GM21576 (cell line): ENCODE data around the gene PIANP.
A peak's percentile ranks its signal among the peaks of the same experiment; 100 is the strongest.
"Not testable (repeated sequence)": the region's sequence is repeated elsewhere in the genome, so short reads cannot be mapped to it uniquely, and the experiment has no call there.

Experiments used
- ATAC-seq: cut with Tn5 transposase; IDR thresholded peaks from one replicate; pipeline ENCODE4 v1.9.1; 2021; ENCODE audit warnings: mild to moderate bottlenecking, moderate library complexity; ENCODE audit not compliant: unreplicated experiment

The PIANP gene, protein sequence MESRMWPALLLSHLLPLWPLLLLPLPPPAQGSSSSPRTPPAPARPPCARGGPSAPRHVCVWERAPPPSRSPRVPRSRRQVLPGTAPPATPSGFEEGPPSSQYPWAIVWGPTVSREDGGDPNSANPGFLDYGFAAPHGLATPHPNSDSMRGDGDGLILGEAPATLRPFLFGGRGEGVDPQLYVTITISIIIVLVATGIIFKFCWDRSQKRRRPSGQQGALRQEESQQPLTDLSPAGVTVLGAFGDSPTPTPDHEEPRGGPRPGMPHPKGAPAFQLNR

DNA sequence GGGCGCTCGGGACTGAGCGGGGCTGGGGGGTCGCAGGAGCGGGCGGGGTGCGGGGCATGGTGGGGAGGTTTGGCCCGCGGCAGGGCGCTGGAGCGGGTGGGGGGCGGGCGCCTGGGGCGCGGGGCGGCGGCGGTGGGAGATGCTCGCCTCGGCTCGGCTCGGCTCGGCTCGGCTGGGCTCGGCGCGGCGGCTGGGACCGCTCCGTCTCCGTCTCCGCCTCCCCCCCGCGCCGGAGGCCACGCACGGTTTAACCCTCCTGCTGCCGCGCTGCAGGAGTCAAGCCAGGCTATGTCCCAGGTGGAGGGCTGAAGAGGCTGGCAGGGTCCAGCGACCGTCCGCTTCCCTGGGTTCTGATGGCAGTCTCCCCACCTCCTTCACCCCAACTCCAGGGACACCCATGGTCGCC lies at the start of gene PIANP:
Gene PIANP, minus strand, starts transcription at position 170 of the 406 bp plus-strand sequence. CDS start 2,754 bp downstream, outside the sequence.
- ATAC-seq = no peak

DNA sequence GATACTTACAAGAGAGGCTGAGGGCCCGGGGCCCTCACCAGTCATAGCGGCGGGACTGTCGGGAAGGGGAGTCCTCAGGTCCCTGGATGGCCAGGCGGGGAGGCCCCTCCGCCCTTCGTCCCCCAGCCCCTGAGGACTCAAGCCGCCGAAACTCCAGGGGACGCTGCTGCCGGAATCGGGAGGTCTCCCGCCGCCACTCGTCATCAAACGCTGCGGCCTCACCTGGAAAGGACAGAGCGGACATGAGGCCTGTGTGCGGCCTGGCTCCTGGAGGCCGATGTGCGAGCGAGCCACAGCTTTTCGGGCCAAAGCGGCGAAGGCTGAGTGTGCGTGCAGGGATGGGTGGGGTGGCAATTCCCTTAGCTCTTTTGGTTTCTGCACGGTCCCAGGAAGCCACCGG lies 48.1 kb upstream of the PIANP start:
- no peak for ATAC-seq

DNA sequence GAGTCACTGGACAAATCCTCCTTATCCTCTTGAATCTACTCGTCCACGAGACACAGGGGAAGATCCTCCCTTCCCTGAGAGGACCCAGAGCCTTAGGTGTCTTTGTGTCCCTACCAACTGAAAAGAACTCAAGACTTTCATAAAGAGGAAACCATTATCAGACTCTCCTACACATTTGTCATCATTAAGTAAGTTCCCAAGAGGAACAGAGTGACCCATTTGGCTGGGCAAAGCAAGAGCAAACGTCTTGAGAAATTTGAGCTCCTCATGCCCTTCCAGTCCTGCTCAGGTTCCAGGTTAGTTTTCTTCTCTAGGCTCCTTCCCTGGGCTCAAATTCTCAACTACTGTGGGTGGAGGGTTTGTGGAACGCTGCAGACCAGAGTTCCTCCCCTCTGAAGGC lies 46.6 kb upstream of the PIANP start:
- ATAC-seq = no peak

DNA sequence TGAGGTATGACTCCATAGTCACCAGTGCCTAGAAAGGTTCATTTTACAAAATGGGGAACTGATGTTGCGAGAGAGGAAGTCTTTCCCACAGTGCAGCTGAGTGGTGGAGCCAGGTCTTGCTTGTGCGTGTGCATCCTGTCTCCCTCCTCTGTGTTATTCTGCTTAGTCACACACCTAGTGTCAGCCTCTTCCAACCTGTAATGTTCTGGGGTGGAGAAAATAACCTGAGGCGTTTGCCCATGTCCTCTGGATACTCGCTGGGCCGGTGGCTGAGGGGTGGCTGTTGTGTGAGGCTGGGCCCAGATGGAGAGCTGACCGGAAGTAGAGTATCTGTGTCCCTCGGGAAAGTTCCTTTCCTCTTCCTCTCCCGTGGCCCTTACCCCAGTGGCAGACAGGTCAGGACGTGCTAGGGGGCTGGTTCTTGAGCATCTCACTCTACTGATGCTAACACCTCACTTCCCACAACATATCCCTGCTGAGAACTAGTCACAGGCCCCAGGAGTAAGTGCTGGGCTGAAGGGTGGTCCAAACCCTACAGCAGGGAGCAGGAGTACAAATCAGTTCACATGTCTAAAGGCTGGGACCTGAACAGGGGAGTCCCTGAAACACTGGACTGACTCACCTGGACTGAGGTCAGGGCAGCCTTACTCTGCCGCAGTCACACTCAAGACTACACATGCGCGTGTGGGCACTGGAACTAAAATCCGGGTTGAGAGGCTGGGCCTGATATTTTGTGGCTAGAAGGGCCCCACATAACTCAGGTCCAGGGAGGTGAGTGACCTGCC lies 45.3 kb upstream of the PIANP start:
- ATAC-seq = no peak

DNA sequence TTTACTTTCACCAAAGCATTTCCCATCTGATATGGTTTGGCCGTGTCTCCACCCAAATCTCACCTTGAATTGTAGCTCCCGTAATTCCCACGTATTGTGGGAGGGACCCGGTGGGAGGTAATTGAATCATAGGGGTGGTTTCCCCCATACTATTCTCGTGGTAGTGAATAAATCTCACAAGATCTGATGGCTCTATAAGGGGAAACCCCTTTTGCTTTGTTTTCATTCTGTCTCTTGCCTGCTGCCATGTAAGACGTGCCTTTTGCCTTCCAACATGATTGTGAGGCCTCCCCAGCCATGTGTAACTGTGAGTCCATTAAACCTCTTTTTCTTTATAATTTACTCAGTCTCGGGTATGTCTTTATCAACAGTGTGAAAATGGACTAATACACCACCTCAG lies 42.7 kb upstream of the PIANP start:
- not testable (repeated sequence) for ATAC-seq

DNA sequence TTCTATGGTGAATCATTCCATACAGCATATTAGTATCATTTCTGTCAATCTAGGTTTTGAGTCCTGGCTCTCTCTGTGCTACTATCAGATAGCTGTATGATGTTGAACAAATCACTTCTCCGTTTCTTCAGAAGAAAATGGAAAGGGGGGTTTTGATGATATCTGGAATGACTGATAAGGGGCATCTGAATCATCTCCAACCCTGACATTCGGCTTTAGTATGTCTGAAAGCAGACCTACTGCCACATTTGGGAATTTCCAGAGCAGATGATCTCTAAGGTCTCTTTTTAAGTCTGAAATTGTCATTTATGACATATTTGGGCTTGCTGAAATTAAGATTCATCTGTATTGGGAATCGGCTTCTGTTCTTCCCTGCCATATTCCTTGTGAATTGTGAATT lies 42.2 kb upstream of the PIANP start:
- no peak for ATAC-seq

DNA sequence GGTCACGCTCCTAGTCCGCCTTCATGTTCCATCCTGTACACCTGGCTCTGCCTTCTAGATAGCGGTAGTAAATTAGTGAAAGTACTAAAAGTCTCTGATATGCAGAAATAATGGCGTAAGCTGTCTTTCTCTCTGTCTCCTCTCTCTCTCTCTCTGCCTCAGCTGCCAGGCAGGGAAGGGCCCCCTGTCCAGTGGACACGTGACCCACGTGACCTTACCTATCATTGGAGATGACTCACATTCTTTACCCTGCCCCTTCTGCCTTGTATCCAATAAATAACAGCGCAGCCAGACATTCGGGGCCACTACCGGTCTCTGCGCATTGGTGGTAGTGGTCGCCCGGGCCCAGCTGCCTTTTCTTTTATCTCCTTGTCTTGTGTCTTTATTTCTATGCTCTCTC lies 41.5 kb upstream of the PIANP start:
- not testable (repeated sequence) for ATAC-seq

DNA sequence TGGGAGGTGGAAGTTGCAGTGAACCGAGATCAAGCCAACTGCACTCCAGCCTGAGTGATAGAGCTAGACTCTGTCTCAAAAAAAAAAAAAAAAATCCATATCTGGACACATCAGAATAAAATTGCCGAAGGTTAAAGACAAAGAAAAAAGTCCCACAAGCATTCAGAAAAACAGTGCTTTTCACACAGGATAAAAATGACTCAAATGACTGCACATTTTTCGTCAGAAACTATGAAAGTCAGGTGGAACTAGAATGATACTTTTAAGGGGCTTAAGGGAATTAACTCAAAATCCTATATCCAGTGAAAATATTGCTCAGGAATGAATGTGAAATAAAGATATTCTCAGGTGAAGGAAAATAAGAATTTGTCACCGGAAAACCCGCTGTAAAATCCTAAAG lies 36.1 kb upstream of the PIANP start:
- no peak for ATAC-seq

DNA sequence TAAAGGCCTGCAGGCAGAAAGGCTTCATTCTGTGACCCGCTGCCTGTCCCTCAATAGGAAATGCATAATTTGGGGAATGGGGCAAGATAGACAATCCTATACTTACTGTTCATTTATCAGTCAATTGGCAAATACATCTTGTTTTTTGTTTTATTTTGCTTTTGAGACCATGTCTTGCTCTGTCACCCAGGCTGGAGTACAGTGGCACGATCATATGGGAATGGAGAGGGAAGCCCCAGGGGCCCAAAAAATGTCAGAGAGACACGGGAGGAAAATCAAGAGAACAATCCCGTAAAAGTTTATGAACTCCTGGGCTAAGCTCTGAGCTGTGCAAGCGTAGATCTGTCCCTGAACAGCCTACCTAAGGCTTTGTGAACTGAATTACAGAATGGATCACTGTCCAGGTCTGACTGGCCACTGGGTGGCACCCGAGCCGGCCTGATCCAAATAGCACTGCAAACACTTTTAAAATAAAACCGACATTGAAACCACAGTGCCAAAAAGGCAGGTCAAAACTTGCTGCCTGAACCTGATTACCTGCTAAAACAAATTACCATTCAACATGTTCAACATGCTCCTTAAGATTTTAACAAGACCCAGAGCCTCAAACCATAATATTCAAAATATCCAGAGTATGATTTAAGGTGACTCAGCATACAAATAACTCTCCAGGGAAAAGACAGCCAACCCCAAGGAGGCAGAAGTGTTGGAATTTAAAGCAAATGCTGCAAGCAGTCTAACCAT lies 35.0 kb upstream of the PIANP start:
- ATAC-seq = no peak

DNA sequence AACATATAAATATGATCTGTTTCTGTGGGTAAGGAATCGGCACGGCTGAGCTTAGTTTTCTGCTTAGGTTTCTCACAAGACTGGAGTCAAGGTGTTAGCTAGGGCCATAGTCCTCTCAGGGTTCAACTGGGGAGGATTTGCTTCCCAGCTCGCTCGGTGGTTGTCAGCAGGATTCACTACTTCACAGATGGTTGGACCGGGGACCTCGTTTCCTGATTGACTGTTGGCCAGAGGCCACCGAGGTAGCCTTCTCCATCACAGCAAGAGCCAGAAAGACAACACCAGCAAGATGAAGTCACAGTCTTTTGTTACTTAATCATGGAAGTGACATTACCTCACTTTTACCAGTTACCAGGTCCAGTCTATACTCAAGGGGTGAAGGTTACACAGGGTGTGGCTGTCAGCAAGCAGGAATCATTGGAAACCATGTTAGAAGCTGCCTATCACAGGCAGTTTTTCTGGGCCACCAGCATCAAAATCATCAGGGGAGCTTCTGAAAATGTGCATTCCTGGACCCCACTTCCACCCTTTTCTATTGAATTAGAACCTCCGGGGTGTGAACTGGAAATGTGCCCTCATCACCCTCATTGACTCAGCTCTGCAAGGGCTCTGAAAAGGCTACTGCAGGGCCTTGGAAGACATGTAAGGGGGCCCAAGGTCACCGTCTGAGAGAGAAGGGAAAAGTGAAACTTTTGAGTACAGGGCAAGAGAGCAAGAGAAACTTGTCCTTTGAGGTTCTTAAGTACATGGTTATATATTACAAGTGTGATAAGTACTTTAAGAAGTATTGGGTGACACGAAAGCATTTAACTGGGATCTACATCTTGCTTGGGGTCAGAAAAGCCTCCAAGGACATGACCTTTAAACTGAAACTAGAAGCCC lies 34.1 kb upstream of the PIANP start:
- ATAC-seq = no peak

DNA sequence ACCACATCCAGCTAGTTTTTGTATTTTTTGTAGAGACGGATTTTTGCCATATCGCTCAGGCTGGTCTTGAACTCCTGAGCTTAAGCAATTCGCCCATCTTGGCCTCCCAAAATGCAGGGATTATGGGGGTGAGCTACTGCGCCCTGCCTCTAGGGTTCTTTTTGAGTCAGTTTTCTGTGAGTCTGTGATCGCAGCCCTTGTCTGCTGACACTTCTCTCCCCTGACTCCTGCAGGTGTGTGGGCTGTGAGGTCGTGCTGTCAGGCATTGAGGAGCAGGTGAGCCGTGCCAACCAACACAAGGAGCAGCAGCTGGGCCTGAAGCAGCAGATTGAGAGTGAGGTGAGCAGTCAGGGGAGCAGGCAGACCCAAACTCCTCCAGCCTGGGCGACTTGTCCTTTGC lies 29.6 kb upstream of the PIANP start:
- ATAC-seq = no peak

DNA sequence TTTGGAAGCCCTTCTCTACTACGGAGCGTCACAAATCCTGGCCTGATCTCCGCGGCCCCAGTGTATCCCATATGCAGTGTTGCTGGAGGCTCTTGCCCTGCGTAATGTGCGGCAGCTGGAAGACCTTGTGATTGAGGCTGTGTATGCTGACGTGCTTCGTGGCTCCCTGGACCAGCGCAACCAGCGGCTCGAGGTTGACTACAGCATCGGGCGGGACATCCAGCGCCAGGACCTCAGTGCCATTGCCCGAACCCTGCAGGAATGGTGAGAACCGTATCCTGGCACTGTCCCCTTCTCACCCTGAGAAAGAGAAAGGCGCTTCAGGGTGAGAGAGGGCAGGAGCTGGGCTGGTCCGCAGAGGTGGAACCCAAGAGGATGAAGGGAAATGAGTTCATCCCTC lies 28.6 kb upstream of the PIANP start:
- ATAC-seq = no peak

DNA sequence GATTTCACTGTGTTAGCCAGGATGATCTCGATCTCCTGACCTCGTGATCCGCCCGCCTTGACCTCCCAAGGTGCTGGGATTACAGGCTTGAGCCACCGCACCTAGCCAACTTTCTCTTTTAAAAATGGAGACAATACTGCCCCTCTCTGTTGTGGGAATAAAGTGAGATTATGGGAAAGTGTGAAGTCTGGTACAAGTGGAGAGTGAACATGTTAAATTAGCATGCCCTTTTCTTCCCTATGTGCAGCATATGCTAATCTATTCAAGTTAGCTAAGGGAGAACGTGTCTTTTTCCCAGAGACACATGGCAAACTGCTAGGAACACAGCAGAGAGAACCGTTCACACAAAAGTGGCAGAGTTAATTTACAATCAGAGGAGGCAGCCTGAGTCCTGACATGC lies 24.7 kb upstream of the PIANP start:
- ATAC-seq = no peak

DNA sequence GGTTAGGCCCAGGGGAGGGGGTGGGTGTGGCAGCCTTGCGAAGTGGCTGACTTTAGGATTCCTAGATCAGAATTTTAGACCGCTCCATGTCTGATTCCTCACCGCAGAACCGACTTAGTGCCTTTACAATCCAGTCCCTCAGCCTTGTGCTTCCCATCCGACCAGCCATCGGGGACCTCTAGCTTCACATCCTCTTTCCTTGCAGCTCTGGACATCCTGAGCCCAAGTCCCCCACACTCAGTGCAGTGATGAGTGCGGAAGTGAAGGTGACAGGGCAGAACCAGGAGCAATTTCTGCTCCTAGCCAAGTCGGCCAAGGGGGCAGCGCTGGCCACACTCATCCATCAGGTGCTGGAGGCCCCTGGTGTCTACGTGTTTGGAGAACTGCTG lies 23.8 kb upstream of the PIANP start:
- peak; percentile 28 for ATAC-seq

DNA sequence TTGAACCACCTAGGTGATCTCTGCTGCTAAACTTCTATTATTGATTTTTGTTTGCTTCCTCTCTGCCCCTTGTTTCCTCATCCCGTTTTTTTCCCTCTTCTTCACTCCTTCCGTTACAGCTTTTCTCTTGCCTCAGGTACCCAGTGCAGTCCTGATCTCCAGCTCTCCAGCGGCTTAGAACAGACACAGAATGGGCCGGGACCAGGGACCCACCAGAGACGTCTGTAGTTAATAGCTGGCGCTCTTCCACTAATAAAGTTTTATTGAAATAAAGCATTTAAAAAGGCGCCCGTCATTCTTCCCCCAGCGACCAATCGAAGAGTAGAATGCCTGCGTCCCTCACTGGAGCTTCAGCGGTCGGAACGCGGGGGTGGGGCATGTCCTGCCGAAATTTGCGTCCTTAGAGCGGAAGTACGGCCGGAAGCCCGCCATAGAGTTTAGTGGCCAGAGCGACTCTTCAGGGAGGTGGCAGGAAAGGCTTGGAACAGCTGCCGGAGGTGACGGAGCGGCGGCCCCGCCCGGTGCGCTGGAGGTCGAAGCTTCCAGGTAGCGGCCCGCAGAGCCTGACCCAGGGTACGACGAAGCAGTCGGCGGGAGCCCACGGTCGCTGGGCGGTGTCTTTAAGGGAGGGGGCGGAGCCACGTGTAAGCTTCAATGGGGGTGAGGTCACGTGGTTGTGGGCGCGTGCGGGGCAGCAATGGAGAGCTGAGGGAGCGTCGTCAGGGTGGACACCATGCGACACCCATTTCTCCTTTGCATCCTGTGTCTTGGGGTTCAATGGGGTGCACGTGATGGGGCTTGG lies 23.2 kb upstream of the PIANP start, which contains the start of gene COPS7A:
Gene COPS7A, plus strand, starts transcription at position 440 of the 802 bp plus-strand sequence. CDS start 611 bp downstream, outside the sequence.
- ATAC-seq = peak; percentile 85

DNA sequence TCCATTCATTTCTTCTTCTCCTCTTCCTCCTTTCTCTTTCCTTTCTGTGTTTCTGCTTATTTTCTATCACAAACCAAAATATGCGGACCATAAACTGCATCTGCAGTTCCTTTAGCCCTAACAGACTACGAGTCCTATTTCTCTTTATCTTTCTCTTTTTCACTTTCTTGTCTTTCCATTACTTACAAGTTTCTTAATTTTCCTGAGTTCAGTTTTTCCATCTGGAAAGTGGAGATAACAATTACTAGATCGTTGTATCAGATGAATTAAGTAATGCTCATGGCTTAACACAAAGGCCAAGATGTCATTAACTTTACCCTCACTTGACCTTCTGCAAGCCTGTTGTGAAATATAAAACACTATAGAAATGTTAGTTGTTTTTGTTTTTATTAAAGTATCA lies 22.2 kb upstream of the PIANP start:
- ATAC-seq = no peak

DNA sequence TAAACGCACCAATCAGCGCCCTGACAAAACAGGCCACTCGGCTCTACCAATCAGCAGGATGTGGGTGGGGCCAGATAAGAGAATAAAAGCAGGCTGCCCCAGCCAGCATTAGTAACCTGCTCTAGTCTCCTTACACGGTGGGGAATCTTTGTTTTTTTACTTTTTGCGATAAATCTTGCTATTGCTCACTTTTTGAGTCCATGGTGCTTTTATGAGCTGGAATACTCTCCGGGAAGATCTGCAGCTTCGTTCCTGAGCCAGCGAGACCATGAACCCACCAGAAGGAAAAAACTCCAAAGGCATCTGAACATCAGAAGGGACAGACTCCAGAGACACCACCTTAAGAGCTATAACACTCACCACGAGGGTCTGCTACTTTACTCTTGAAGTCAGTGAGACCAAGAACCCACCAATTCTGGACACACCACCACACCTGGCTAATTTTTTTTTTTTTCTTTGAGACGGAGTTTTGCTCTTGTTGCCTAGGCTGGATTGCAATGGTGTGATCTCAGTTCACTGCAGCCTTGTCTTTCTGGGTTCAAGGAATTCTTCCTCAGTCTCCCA lies 16.3 kb upstream of the PIANP start:
- no peak for ATAC-seq

DNA sequence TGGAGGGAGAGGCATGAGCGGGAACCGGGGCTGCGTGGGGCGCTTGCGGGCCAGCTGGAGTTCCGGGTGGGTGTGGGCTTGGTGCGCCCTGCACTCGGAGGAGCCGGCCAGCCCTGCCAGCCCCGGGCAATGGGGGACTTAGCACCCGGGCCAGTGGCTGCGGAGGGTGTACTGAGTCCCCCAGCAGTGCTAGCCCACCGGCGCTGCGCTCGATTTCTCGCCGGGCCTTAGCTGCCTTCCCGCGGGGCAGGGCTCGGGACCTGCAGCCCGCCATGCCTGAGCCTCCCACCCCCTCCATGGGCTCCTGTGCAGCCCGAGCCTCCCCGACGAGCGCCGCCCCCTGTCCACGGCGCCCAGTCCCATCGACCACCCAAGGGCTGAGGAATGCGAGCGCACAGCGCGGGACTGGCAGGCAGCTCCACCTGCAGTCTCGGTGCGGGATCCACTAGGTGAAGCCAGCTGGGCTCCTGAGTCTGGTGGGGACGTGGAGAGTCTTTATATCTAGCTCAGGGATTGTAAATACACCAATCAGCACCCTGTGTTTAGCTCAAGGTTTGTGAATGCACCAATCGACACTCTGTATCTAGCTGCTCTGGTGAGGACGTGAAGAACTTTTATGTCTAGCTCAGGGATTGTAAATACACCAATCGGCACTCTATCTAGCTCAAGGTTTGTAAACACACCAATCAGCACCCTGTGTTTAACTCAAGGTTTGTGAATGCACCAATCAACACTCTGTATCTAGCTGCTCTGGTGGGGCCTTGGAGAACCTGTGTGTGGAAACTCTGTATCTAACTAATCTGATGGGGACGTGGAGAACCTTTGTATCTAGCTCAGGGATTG lies 15.6 kb upstream of the PIANP start:
- ATAC-seq = not testable (repeated sequence)

DNA sequence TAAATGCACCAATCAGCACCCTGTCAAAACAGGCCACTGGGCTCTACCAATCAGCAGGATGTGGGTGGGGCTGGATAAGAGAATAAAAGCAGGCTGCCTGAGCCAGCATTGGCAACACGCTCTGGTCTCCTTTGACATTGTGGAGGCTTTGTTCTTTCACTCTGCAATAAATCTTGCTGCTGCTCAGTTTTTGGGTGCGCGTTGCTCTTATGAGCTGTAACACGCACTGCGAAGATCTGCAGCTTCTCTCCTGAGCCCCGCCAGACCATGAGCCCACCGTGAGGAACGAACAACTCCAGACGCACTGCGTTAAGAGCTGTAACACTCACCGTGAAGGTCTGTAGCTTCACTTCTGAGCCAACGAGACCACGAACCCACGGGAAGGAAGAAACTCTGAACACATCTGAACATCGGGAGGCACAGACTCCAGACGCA lies 8.4 kb upstream of the PIANP start:
- no peak for ATAC-seq
